ENCODE data around the gene NINJ1.

NINJ1 gene

DNA sequence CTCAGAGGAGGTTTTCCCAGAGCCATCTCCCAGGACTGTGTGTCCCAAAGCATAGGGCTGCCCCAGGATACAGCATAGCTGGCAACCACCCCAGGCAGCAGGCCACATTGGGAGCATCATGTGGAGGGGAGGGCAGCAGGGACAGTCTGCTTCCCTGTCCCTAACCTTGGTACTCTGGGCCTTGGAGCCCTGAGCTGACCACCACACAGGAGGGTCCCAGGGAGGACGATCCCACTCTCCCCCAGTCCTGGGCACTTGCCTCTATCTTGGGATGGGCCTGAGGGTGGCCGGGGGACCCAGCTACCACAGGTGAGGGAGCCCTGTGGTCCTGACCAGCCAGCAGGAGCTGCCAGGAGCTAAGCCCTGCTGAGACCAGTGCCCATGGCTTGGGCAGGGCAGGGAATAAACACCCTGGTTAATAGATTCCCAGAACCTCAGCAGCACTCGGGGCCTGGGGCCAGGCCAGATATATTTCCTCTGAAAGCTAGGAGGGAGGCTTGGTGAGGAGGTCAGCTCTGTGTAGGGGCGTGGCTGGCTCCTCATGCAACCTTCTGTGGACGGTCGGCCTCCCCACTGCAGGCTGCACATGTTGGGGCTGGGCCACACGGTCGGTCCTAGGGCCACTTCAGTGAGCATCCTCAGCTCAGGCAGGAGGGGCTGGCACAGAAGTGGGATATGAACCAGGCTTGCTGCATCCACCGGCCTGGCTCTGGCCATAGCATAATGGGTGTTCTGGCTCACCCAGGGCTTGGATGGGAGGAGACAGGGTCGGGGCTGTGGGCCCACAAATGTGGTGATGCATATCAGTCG is 4.2 kb downstream of the NINJ1 start:
- Histone ChIP-seq H2AFZ (ENCODE audit: low read length) (no peak overlapping the region), H3K9me3 (ENCODE audit: insufficient read depth, low read depth, low read length) (no peaks in the 10 kb centered on the region), H3K36me3 (ENCODE audit: insufficient read depth, low read length) (no peaks in the 10 kb centered on the region), H3K4me1 (ENCODE audit: insufficient read depth, low read length, poor library complexity, severe bottlenecking) (peaks cover 11% of the 10 kb centered on the region), H3K4me2 (ENCODE audit: low read depth, low read length, poor library complexity, severe bottlenecking) (no peak overlapping the region), H3K9ac (ENCODE audit: low read depth, low read length, poor library complexity, severe bottlenecking) (no peak overlapping the region), H3K4me3 (ENCODE audit: low read length, poor library complexity, severe bottlenecking) (no peak overlapping the region), H3K79me2 (ENCODE audit: insufficient read depth, low read length) (no peaks in the 10 kb centered on the region), H4K20me1 (ENCODE audit: insufficient read depth, low read length, poor library complexity, severe bottlenecking) (no peaks in the 10 kb centered on the region), H3K27me3 (ENCODE audit: insufficient read depth, low read length, poor library complexity, severe bottlenecking) (no peaks in the 10 kb centered on the region), H3F3A (ENCODE audit: low read depth) (no peaks in the 10 kb centered on the region), H3K9me2 (replicated peaks; ENCODE audit: low read depth, low read length) (no peaks in the 10 kb centered on the region)
- TF ChIP-seq, protein P1, sequence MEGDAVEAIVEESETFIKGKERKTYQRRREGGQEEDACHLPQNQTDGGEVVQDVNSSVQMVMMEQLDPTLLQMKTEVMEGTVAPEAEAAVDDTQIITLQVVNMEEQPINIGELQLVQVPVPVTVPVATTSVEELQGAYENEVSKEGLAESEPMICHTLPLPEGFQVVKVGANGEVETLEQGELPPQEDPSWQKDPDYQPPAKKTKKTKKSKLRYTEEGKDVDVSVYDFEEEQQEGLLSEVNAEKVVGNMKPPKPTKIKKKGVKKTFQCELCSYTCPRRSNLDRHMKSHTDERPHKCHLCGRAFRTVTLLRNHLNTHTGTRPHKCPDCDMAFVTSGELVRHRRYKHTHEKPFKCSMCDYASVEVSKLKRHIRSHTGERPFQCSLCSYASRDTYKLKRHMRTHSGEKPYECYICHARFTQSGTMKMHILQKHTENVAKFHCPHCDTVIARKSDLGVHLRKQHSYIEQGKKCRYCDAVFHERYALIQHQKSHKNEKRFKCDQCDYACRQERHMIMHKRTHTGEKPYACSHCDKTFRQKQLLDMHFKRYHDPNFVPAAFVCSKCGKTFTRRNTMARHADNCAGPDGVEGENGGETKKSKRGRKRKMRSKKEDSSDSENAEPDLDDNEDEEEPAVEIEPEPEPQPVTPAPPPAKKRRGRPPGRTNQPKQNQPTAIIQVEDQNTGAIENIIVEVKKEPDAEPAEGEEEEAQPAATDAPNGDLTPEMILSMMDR (conservative IDR thresholded peaks at IDR 0.05; ENCODE audit: low read length), result no peak
- TF ChIP-seq EZH2phosphoT487 (IDR thresholded peaks at IDR 0.05; ENCODE audit: borderline replicate concordance), result no peak

DNA sequence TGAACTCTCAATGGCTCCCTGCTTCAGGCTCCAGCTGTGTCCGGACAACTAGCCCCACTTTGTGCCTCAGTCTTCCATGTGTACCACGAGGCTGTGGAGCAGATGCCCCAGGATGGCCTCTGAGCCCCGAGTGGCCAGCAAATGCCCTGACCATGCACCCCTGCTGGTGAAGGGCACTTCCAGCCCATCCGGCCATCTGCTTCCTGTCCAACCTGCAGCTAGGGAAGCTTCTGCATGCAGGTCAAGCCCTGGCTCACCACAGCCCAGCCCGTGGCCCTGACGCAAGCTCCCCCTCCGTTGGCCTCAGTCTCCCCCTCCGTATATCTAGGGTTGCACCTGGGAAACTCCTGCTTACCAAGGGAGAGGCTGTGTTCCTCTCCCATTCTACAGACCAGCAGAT is 4.8 kb downstream of the NINJ1 start:
- H3K9me2 ChIP-seq (replicated peaks; ENCODE audit: low read depth, low read length), result no peaks in the 10 kb centered on the region
- H3K36me3 ChIP-seq (ENCODE audit: insufficient read depth, low read length), result no peaks in the 10 kb centered on the region
- no peaks in the 10 kb centered on the region for H4K20me1 ChIP-seq (ENCODE audit: insufficient read depth, low read length, poor library complexity, severe bottlenecking)
- no peaks in the 10 kb centered on the region for H3F3A ChIP-seq (ENCODE audit: low read depth)
- H3K27me3 ChIP-seq (ENCODE audit: insufficient read depth, low read length, poor library complexity, severe bottlenecking), result no peaks in the 10 kb centered on the region
- H3K9me3 ChIP-seq (ENCODE audit: insufficient read depth, low read depth, low read length), result no peaks in the 10 kb centered on the region
- H3K9ac ChIP-seq (ENCODE audit: low read depth, low read length, poor library complexity, severe bottlenecking), result no peak overlapping the region
- H3K4me3 ChIP-seq (ENCODE audit: low read length, poor library complexity, severe bottlenecking), result no peak overlapping the region
- H3K79me2 ChIP-seq (ENCODE audit: insufficient read depth, low read length), result no peaks in the 10 kb centered on the region
- no peak overlapping the region for H2AFZ ChIP-seq (ENCODE audit: low read length)
- no peak overlapping the region for H3K4me2 ChIP-seq (ENCODE audit: low read depth, low read length, poor library complexity, severe bottlenecking)
- peaks cover 11% of the 10 kb centered on the region for H3K4me1 ChIP-seq (ENCODE audit: insufficient read depth, low read length, poor library complexity, severe bottlenecking)
- TF ChIP-seq, protein P1 (conservative IDR thresholded peaks at IDR 0.05; ENCODE audit: low read length), result no peak
- no peak for TF ChIP-seq EZH2phosphoT487 (IDR thresholded peaks at IDR 0.05; ENCODE audit: borderline replicate concordance)

DNA sequence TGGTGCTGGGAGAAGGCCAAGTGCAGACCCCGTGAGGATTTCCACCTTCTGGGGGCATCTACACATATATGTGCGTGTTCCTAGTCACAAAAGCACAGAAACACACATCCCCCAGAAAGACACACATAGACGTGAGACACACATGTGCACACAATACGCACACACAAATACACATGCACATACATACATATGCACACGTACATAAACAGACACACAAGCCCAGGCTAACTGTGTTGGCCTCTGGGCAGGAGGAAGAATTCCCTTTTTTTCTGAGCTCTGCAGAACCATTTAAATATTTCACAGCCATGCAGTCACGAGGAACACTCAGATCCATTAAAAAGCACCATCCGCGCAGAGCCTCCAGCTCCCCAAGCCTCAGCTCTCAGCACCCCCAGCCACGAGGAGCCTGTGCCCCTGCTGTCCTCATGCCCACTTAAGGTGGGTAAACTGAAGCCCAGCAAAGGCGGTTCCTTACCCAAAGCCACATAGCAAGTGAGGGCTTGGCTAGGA is 5.3 kb downstream of the NINJ1 start:
- Histone ChIP-seq H3K27me3 (ENCODE audit: insufficient read depth, low read length, poor library complexity, severe bottlenecking) (no peaks in the 10 kb centered on the region), H3K4me1 (ENCODE audit: insufficient read depth, low read length, poor library complexity, severe bottlenecking) (peaks cover 9% of the 10 kb centered on the region), H3K9me2 (replicated peaks; ENCODE audit: low read depth, low read length) (no peaks in the 10 kb centered on the region), H2AFZ (ENCODE audit: low read length) (no peak overlapping the region), H3F3A (ENCODE audit: low read depth) (no peaks in the 10 kb centered on the region), H3K4me3 (ENCODE audit: low read length, poor library complexity, severe bottlenecking) (no peak overlapping the region), H3K4me2 (ENCODE audit: low read depth, low read length, poor library complexity, severe bottlenecking) (no peak overlapping the region), H4K20me1 (ENCODE audit: insufficient read depth, low read length, poor library complexity, severe bottlenecking) (no peaks in the 10 kb centered on the region), H3K9ac (ENCODE audit: low read depth, low read length, poor library complexity, severe bottlenecking) (no peak overlapping the region), H3K79me2 (ENCODE audit: insufficient read depth, low read length) (no peaks in the 10 kb centered on the region), H3K9me3 (ENCODE audit: insufficient read depth, low read depth, low read length) (no peaks in the 10 kb centered on the region), H3K36me3 (ENCODE audit: insufficient read depth, low read length) (no peaks in the 10 kb centered on the region)
- TF ChIP-seq, protein P1 (conservative IDR thresholded peaks at IDR 0.05; ENCODE audit: low read length), result no peak
- TF ChIP-seq EZH2phosphoT487 (IDR thresholded peaks at IDR 0.05; ENCODE audit: borderline replicate concordance), result no peak

Measured in Loucy (cell line).